K562 (cell line): ENCODE measurements around the gene RNU6-8. TPM values are rescaled to one million over a fixed set of nuclear protein-coding genes. Genes with fewer than 3 reads are reported as not detected.
A peak's percentile ranks its signal among the peaks of the same experiment; 100 is the strongest.

ENCODE experiments used
- C11orf30 ChIP-seq: fragments of 450-650 bp; IDR thresholded peaks from 2 replicates; pipeline ENCODE4 v1.6.1; 2016; ENCODE audit warnings: low read depth, mild to moderate bottlenecking
- CEBPG ChIP-seq, 3 experiments: fragments of 200-800 bp in 1 of 3; sonication (Bioruptor generic) in 1 of 3; sonication (generic) in 1 of 3; formaldehyde crosslinking in 1 of 3; IDR thresholded peaks in 2 of 3; conservative IDR thresholded peaks in 1 of 3; 2 replicates each; pipeline versions ENCODE4 v1.6.1 to v1.8.0; 2016 to 2022; ENCODE audit warnings: missing compliant biosample characterization in 2 of 3, missing genetic modification characterization in 2 of 3, mild to moderate bottlenecking in 1 of 3, missing genetic modification reagents in 1 of 3
- CTBP1 ChIP-seq: fragments of 450-650 bp; IDR thresholded peaks from 2 replicates; pipeline ENCODE4 v1.6.1; 2016; ENCODE audit warnings: borderline replicate concordance
- E2F1 ChIP-seq: sonication (generic); formaldehyde crosslinking; IDR thresholded peaks from 2 replicates; pipeline ENCODE4 v1.8.1; 2023; ENCODE audit warnings: mild to moderate bottlenecking, missing genetic modification reagents, moderate library complexity
- FOSL1 ChIP-seq: fragments of 200-800 bp; sonication (Bioruptor generic); conservative IDR thresholded peaks from 2 replicates; pipeline ENCODE4 v1.6.1; 2016; ENCODE audit warnings: missing genetic modification characterization, missing compliant biosample characterization
- FOXA3 ChIP-seq, 2 experiments: fragments of 450-650 bp in 1 of 2; sonication (generic) in 1 of 2; formaldehyde crosslinking; IDR thresholded peaks in 1 of 2; conservative IDR thresholded peaks in 1 of 2; 2 replicates each; pipeline versions ENCODE4 v1.4.0 to v1.8.0; 2020 to 2022; ENCODE audit warnings: mild to moderate bottlenecking in 2 of 2, missing genetic modification reagents in 1 of 2
- FOXJ2 ChIP-seq: fragments of 200-800 bp; sonication (Bioruptor generic); IDR thresholded peaks from 2 replicates; pipeline ENCODE4 v1.6.1; 2016; ENCODE audit warnings: missing genetic modification characterization, missing compliant biosample characterization
- NCOA1 ChIP-seq: fragments of 450-650 bp; IDR thresholded peaks from 2 replicates; pipeline ENCODE4 v1.6.1; 2016; ENCODE audit warnings: low read depth
- NELFE ChIP-seq: IDR thresholded peaks from 2 replicates; pipeline ENCODE4 v1.6.1; 2011; ENCODE audit warnings: mild to moderate bottlenecking; ENCODE audit not compliant: insufficient read depth, insufficient read length
- TAL1 ChIP-seq: fragments of 450-650 bp; IDR thresholded peaks from 2 replicates; pipeline ENCODE4 v1.6.1; 2016; ENCODE audit warnings: mild to moderate bottlenecking
- ZFP36 ChIP-seq: fragments of 150-350 bp; IDR thresholded peaks from 2 replicates; pipeline ENCODE4 v1.6.1; 2018; ENCODE audit warnings: low read length, low read depth; ENCODE audit not compliant: partially characterized antibody
- polyA plus RNA-seq, 8 experiments: library from polyadenylated mRNA; depleted of rRNA in 4 of 8; stranded (reverse) in 5 of 8; unstranded in 3 of 8; fragments of >200 nt; fragmentation: Nextera tagmentation in 2 of 8; fragmentation: Illumina TruSeq in 1 of 8; extraction: Ambion mirVana in 2 of 8; extraction: Trizol in 1 of 8; gene quantifications; 2 replicates each; pipeline versions ENCODE4 v1.2.1 to v1.2.3, GENCODE V29; 2011 to 2014; ENCODE audit warnings: inconsistent platforms in 1 of 8, missing spikeins in 1 of 8
- total RNA-seq, 7 experiments: library from RNA; depleted of rRNA in 6 of 7; stranded (reverse); fragments of >200 nt in 6 of 7; fragmentation: Illumina TruSeq in 2 of 7; extraction: Trizol in 2 of 7; gene quantifications; 2 replicates each; pipeline versions ENCODE4 v1.2.1 to v1.2.3, GENCODE V29; 2011 to 2021; ENCODE audit warnings: low replicate concordance in 1 of 7

The RNU6-8 gene
- total and polyA plus RNA-seq, 9 of the 15 experiments (the other 6 are each of a cell fraction or from before 2014, with no cell fraction given) = not detected

GRCh38 chr14:32183151-32184058 is 19.7 kb downstream of the RNU6-8 start (continued):
- TF ChIP-seq E2F1 (CRISPR knock-in tag) (no peak), NELFE (no peak), NCOA1 (no peak), CTBP1 (no peak), FOSL1 (tag) (0 out of 2 replicates have a peak, but pooled peaks have one; percentile 22), TAL1 (peak; percentile 44), ZFP36 (no peak), FOXJ2 (tag) (peak; percentile 89), FOXA3 (CRISPR knock-in tag; conservative IDR thresholded peaks at IDR 0.05 in 1 of 2, IDR thresholded peaks at IDR 0.05 in 1 of 2) (peak in 1 of 2 experiments; percentile 79; a peak in 2 of 4 replicates), CEBPG (CRISPR knock-in tag; IDR thresholded peaks at IDR 0.05) (no peak), CEBPG (tag; conservative IDR thresholded peaks at IDR 0.05 in 1 of 2, IDR thresholded peaks at IDR 0.05 in 1 of 2) (0 out of 4 replicates have a peak, but pooled peaks of 1 of the 2 experiments have one; percentile 12), C11orf30 (peak; percentile 57; the same call in 1 of the 2 replicates)
